ENCODE measurements around the gene LSP1. TPM values are rescaled to one million over a fixed set of nuclear protein-coding genes. Genes with fewer than 3 reads are reported as not detected.

The LSP1 gene
- total and polyA plus RNA-seq, 2 of the 8 experiments (the other 6 are each of a cell fraction or from before 2014, with no cell fraction given) = 0.03 TPM; not detected in 1

DNA sequence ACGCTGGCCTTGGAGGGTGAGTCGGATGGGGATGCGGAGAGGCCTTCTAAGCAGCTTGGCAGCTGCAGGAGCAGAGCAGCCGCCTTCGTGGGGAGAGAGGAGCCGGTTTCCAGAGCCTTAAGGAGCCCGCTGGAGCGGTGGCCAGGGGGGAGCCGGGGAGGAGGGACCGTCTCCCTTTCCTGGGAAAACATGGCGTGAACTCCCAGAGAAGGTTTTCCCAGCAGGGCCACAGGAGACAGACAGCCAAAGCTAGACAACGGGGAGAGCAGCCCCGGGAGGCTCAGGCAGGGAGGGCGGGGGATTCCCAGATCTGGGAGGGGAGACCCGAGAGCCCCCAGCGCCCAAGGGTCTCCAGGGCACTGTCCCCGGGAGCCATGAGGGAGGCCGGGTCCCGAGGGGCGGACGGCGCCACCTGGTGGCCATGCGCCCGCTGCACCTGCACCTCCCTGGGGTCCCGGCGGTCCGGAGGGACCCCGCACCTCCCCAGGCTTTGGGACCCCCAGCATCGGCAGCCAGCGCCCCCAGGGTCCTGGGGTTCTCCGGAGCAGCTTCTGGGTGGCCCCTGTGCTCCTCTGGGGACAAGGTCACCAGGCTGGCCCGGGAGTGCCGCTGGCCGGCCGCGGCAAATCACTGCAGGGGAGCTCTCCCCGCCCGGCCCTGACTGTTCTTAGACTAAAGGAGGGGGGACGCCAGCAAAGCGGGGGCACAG, 20.5 kb upstream of the LSP1 start:
- Histone ChIP-seq H3K4me2 (ENCODE audit: insufficient read depth in 1 of 2, low read depth in 2 of 2, low read length in 2 of 2) (peak overlapping the region; percentile 20 to 86; a peak in 3 of 4 replicates), H4K5ac (ENCODE audit: insufficient read length, low read depth, low read length) (no peak overlapping the region), H4K91ac (replicated peaks; ENCODE audit: insufficient read length, low read length) (no peak overlapping the region), H3K9me3 (ENCODE audit: insufficient read depth in 2 of 2, low read depth in 1 of 2, low read length in 1 of 2) (no peaks in the 10 kb centered on the region), H3K4me3 (ENCODE audit: extremely low read depth in 1 of 4, insufficient read depth in 2 of 4, low read depth in 3 of 4, low read length in 4 of 4) (peak overlapping the region; percentile 9 to 68 (median 44); a peak in 7 of 8 replicates), H2BK20ac (ENCODE audit: low read length) (no peak overlapping the region), H3K79me2 (ENCODE audit: control insufficient read depth in 1 of 2, insufficient read depth in 2 of 2, low read length in 2 of 2) (no peaks in the 10 kb centered on the region), H2BK15ac (ENCODE audit: low read length) (no peak overlapping the region), H3K4me1 (replicated peaks in 1 of 4; ENCODE audit: control insufficient read depth in 3 of 4, insufficient read depth in 4 of 4, low read length in 3 of 4) (peaks cover 0 to 4% (median 2%) of the 10 kb centered on the region in 4 experiments; a peak in 4 of 7 replicates), H3K9ac (replicated peaks in 1 of 4; ENCODE audit: extremely low read depth in 1 of 4, low read depth in 3 of 4, low read length in 3 of 4) (no peak overlapping the region), H2AK5ac (ENCODE audit: low read depth, low read length) (no peak overlapping the region), H3K27ac (ENCODE audit: low read depth, low read length) (no peak overlapping the region), H3K56ac (replicated peaks; ENCODE audit: insufficient read length, low read depth, low read length) (no peak overlapping the region), H3K79me1 (ENCODE audit: low read depth, low read length) (no peaks in the 10 kb centered on the region), H4K8ac (ENCODE audit: extremely low read depth, insufficient read depth, low read length) (0 out of 2 replicates have a peak overlapping the region, but pooled peaks have one; percentile 31), H3K14ac (ENCODE audit: insufficient read length) (no peak overlapping the region), H2BK120ac (replicated peaks; ENCODE audit: low read depth, low read length) (no peak overlapping the region), H2BK12ac (ENCODE audit: low read depth, low read length) (no peak overlapping the region), H2AFZ (ENCODE audit: low read length) (peak overlapping the region; percentile 70; the same call in 1 of the 2 replicates), H3K23me2 (ENCODE audit: low read depth, low read length) (no peaks in the 10 kb centered on the region), H2BK5ac (ENCODE audit: low read depth, low read length) (no peak overlapping the region), H3K27me3 (replicated peaks in 1 of 4; ENCODE audit: control insufficient read depth in 3 of 4, extremely low read depth in 1 of 4, insufficient read depth in 3 of 4, low read length in 3 of 4) (peaks cover 0 to 6% (median 1%) of the 10 kb centered on the region in 4 experiments; a peak in 3 of 7 replicates), H4K20me1 (replicated peaks in 1 of 2; ENCODE audit: control insufficient read depth in 1 of 2, insufficient read depth in 2 of 2, low read length in 2 of 2) (no peaks in the 10 kb centered on the region), H3K4ac (replicated peaks; ENCODE audit: insufficient read length, low read depth, low read length) (no peak overlapping the region), H3K36me3 (ENCODE audit: control insufficient read depth in 2 of 4, insufficient read depth in 4 of 4, low read length in 3 of 4) (no peaks in the 10 kb centered on the region), H3K23ac (ENCODE audit: insufficient read length) (no peak overlapping the region), H3K18ac (ENCODE audit: extremely low read depth, low read length) (peak overlapping the region; percentile 19; the same call in 1 of the 2 replicates)
- POLR2A ChIA-PET (ENCODE audit: partially characterized antibody) = no interaction called here
- CTCF ChIA-PET (ENCODE audit: partially characterized antibody) = interaction anchor here (0.6 to 15.8 kb wide), 104 partner anchors 7 to 804 kb away, joined by 3 to 439 read pairs (median 5); partner anchors contain the start of genes CTSD, IFITM10, KRTAP5-6 and LSP1
- WGBS, 2 experiments (ENCODE audit: extremely low coverage in 1 of 2, insufficient coverage in 1 of 2, insufficient read length in 1 of 2, insufficient replicate concordance in 2 of 2, low coverage in 1 of 2, low lambda C conversion rate in 2 of 2, missing lambda C conversion rate in 1 of 2) = 19% methylated on average over 15 of the region's 40 CpGs; no CpG with 5 or more reads in 1 of the 2 experiments
- FAIRE-seq = no peak
- peak in 1 of 2 experiments; percentile 92 for DNase-seq (ENCODE audit: low read depth in 1 of 2, low spot score in 2 of 2)
- TF ChIP-seq KDM4A (IDR thresholded peaks at IDR 0.05; ENCODE audit: low read depth, low read length, severe bottlenecking) (peak; percentile 76), YY1 (IDR thresholded peaks at IDR 0.05; ENCODE audit: low read depth, low read length) (peak; percentile 59; the same call in 1 of the 2 replicates), EZH2 (IDR thresholded peaks at IDR 0.05; ENCODE audit: low read depth, low read length, severe bottlenecking) (peak; percentile 20), TCF12 (IDR thresholded peaks at IDR 0.05; ENCODE audit: low read depth, low read length) (0 out of 2 replicates have a peak, but pooled peaks have one; percentile 47), SP4 (IDR thresholded peaks at IDR 0.05; ENCODE audit: low read length) (no peak), FOSL1 (IDR thresholded peaks at IDR 0.05; ENCODE audit: insufficient read depth, low read depth, low read length) (no peak), CTBP2 (IDR thresholded peaks at IDR 0.05; ENCODE audit: borderline replicate concordance, insufficient read depth, insufficient read length, low read length) (peak; percentile 42)
- TF ChIP-seq, protein P1, sequence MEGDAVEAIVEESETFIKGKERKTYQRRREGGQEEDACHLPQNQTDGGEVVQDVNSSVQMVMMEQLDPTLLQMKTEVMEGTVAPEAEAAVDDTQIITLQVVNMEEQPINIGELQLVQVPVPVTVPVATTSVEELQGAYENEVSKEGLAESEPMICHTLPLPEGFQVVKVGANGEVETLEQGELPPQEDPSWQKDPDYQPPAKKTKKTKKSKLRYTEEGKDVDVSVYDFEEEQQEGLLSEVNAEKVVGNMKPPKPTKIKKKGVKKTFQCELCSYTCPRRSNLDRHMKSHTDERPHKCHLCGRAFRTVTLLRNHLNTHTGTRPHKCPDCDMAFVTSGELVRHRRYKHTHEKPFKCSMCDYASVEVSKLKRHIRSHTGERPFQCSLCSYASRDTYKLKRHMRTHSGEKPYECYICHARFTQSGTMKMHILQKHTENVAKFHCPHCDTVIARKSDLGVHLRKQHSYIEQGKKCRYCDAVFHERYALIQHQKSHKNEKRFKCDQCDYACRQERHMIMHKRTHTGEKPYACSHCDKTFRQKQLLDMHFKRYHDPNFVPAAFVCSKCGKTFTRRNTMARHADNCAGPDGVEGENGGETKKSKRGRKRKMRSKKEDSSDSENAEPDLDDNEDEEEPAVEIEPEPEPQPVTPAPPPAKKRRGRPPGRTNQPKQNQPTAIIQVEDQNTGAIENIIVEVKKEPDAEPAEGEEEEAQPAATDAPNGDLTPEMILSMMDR (IDR thresholded peaks at IDR 0.05; ENCODE audit: control extremely low read depth in 1 of 3, insufficient read depth in 1 of 3, low read depth in 1 of 3, low read length in 3 of 3) = peak in 2 of 3 experiments; percentile 76 to 89; a peak in 3 of 4 replicates

Measured in H1 (cell line).